HFFc6 (cell line): ENCODE results near the gene NEUROG2. TPM values are rescaled to one million over a fixed set of nuclear protein-coding genes. Genes with fewer than 3 reads are reported as not detected.

ENCODE experiments used
- DNase-seq: peaks from one replicate; pipeline ENCODE4 v3.0.0-alpha.2; 2018
- H3K27ac Mint-ChIP-seq: 2 replicates; pipeline ENCODE4 v1.8.0; 2020; ENCODE audit warnings: mild to moderate bottlenecking, mixed read lengths
- H3K27me3 Mint-ChIP-seq: 2 replicates; pipeline ENCODE4 v1.8.0; 2021; ENCODE audit warnings: mild to moderate bottlenecking, moderate library complexity, mixed read lengths; ENCODE audit not compliant: insufficient read depth
- H3K36me3 Mint-ChIP-seq: 2 replicates; pipeline ENCODE4 v1.8.0; 2021; ENCODE audit warnings: low read depth, mixed read lengths
- H3K4me1 Mint-ChIP-seq: 2 replicates; pipeline ENCODE4 v1.8.0; 2020; ENCODE audit warnings: low read depth, mixed read lengths
- H3K4me3 Mint-ChIP-seq: 2 replicates; pipeline ENCODE4 v1.8.0; 2020; ENCODE audit warnings: mild to moderate bottlenecking, moderate library complexity, mixed read lengths
- H3K9me3 Mint-ChIP-seq: 2 replicates; pipeline ENCODE4 v1.8.0; 2020; ENCODE audit warnings: mild to moderate bottlenecking, mixed read lengths
- total RNA-seq, 6 experiments: library from RNA; stranded (reverse); fragmentation: NEBNext Ultra II Directional; extraction: Animal tissue kit (Norgen Biotek cat#: 25700); gene quantifications; 2 replicates in 1 of 6; 3 replicates in 5 of 6; pipeline ENCODE4 v1.2.3, GENCODE V29; 2021
- TF ChIP-seq, protein P1 (sequence below): fragments of 200-600 bp; sonication (generic); IDR thresholded peaks from 2 replicates; pipeline ENCODE4 v1.5.0; 2021; ENCODE audit warnings: antibody characterized with exemption, mild to moderate bottlenecking

The NEUROG2 gene
- total RNA-seq, 6 experiments from 2014 or later: not detected

DNA sequence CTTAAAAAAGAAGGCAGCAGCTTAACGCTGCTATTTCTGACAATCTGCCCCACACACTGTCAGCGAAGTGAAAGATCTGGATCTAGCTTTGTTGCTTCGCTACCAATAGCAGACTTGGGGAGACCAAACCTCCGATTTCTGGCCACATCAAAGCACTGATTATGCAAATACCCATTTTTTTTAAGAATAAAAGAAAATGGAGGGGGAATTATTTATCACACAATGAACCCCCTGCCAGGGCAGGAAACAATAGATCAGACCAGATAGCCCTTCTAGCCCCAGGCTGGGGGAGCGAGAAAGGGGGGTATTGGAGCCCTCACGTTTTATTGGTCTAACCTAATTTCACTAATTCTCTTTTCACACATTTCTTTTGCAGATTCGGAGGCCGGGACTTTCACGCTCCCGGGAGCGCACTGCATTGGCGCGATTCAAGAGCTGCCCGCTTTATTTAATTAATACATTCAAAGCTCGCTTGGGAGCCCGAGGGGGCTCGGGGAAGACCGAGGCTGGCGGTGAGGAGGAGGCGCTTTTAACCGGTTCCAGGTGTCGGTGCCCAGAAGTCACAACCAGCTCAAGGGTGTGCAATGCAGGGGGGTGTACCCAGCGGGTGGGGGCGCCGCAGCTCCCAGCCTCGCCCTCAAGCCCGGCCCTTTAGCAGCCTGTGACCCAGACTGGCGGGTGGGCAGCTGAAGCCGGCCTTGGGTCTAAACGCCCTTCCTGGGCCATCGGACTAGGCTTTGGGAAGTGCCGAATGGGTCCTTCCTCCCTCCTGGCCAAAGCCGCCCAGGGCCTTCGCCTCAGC, 5.5 kb downstream of the NEUROG2 start:
- Mint-ChIP-seq H3K27me3 (peaks cover 63% of the 10 kb centered on the region), H3K4me3 (peak overlapping the region; percentile 61), H3K36me3 (0 out of 2 replicates have a peak, but pooled peaks cover 9% of the 10 kb centered on the region), H3K27ac (no peak overlapping the region), H3K9me3 (no peaks in the 10 kb centered on the region), H3K4me1 (peaks cover 33% of the 10 kb centered on the region)
- DNase-seq: no peak
- TF ChIP-seq, protein P1, sequence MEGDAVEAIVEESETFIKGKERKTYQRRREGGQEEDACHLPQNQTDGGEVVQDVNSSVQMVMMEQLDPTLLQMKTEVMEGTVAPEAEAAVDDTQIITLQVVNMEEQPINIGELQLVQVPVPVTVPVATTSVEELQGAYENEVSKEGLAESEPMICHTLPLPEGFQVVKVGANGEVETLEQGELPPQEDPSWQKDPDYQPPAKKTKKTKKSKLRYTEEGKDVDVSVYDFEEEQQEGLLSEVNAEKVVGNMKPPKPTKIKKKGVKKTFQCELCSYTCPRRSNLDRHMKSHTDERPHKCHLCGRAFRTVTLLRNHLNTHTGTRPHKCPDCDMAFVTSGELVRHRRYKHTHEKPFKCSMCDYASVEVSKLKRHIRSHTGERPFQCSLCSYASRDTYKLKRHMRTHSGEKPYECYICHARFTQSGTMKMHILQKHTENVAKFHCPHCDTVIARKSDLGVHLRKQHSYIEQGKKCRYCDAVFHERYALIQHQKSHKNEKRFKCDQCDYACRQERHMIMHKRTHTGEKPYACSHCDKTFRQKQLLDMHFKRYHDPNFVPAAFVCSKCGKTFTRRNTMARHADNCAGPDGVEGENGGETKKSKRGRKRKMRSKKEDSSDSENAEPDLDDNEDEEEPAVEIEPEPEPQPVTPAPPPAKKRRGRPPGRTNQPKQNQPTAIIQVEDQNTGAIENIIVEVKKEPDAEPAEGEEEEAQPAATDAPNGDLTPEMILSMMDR: no peak

DNA sequence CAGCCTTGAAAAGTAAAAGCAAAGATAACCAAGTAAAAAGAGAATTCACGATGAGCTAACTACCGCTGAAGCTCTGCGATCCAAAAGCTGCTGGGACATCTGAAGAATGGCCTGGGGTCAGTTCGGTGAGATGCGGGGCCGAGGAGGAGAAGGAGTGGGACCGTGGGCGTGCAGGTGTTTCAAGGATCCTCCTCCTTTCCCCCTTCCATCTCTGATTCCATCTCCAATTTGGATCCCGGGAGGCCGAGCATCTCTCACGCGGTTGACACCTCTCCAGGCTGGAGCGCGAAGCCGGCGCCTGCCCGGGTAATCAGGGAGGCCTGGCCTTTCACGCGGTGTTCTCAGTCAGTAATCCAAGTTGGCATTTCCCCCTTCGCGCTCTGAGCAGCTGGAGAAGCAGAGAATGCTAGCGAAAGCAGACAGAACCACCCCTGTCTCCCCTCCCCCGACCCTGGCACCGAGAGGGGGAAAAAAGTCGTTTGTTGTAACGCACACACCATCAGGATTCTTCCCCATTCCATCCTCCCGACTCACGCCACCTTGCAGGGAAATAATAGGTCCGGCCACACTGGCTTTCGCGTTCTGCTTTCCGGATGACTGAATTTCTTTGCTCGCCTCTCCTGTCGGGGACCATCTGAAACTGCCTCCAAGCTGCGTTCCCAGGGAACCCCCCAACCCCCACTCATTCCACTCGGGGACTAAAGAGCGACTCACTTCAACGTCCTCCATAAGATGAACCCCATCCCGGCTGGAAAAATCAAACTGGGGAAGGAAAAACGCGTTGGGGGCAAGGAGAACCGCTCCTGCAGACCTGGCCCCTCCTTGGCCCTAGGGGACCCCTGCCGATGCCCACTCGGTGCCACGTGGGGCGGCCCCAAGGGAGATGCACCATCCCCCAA, 6.5 kb downstream of the NEUROG2 start:
- H3K27me3 Mint-ChIP-seq: peaks cover 59% of the 10 kb centered on the region
- peaks cover 26% of the 10 kb centered on the region for H3K4me1 Mint-ChIP-seq
- H3K4me3 Mint-ChIP-seq: peak overlapping the region; percentile 80
- 0 out of 2 replicates have a peak, but pooled peaks cover 9% of the 10 kb centered on the region for H3K36me3 Mint-ChIP-seq
- peak; percentile 21 for DNase-seq
- TF ChIP-seq, protein P1: no peak
- H3K9me3 Mint-ChIP-seq: no peaks in the 10 kb centered on the region
- H3K27ac Mint-ChIP-seq: no peak overlapping the region

DNA sequence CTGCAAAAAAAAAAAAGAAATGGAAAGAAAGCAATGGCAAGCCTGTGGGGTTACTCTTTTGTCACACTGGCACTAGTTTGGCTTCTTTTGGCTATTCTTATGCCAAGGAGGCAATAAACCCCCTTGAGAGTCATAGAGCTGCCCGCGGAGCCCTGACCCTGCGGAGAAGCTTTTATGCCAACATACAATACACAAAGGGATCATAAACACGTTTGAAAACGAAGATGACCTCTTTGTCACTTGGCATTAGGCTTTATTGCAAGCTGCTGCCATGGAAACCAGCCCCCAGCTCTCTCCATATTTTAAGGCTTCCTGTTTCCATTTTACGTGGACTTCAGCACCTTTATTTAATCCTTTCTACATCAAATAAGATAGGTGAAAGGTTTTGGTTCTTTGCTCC, 7.6 kb downstream of the NEUROG2 start:
- H3K4me3 Mint-ChIP-seq: no peak overlapping the region
- peaks cover 20% of the 10 kb centered on the region for H3K4me1 Mint-ChIP-seq
- H3K27me3 Mint-ChIP-seq: peaks cover 54% of the 10 kb centered on the region
- DNase-seq: no peak
- no peak overlapping the region for H3K27ac Mint-ChIP-seq
- H3K36me3 Mint-ChIP-seq: 0 out of 2 replicates have a peak, but pooled peaks cover 9% of the 10 kb centered on the region
- H3K9me3 Mint-ChIP-seq: no peaks in the 10 kb centered on the region
- TF ChIP-seq, protein P1: no peak

DNA sequence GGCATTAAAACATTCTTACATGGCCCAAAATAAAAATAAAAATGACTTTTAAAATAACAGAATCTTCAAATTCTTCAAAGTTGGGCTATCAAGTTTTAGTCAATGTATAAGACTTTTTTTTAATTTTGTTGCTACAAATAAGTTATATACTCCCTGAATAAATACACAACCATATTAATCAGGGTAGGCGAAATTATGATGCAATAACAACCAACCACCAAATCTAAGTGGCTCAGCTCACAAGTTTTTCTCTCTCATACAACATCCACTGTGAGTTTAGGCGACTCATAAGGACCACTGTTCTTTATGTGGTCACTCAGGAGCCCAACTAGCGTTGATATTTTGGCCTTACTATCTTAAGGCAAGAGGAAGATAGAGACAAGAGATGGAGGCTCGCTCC, 11.2 kb downstream of the NEUROG2 start:
- peaks cover 14% of the 10 kb centered on the region for H3K4me1 Mint-ChIP-seq
- H3K4me3 Mint-ChIP-seq: no peak overlapping the region
- H3K27me3 Mint-ChIP-seq: peaks cover 29% of the 10 kb centered on the region
- no peaks in the 10 kb centered on the region for H3K9me3 Mint-ChIP-seq
- H3K36me3 Mint-ChIP-seq: no peaks in the 10 kb centered on the region
- DNase-seq: no peak
- H3K27ac Mint-ChIP-seq: no peak overlapping the region
- TF ChIP-seq, protein P1: no peak

DNA sequence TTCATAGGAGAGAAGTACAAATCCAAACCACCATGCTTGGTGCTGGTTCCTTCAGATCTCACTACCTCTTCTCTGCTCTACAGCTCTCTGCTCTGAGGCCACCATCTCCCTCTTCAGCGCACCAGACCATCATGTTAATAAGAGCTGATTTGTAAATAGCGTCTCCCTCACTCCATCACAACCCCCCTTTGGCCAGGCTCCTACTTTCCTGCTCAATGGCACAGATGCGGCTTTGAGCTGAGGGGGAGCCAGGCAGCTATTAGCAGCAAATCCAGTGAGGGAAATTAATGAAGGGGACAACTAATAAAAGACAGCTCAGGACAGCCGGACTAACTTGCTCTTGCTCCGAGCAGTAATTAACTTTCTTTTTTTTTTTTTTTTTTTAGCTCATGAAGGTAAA, 13.1 kb downstream of the NEUROG2 start:
- H3K36me3 Mint-ChIP-seq: no peaks in the 10 kb centered on the region
- no peaks in the 10 kb centered on the region for H3K9me3 Mint-ChIP-seq
- no peak overlapping the region for H3K4me3 Mint-ChIP-seq
- H3K27ac Mint-ChIP-seq: no peak overlapping the region
- TF ChIP-seq, protein P1: no peak
- DNase-seq: no peak
- H3K4me1 Mint-ChIP-seq: no peaks in the 10 kb centered on the region
- peaks cover 20% of the 10 kb centered on the region for H3K27me3 Mint-ChIP-seq
